ENCODE results near the gene TOPBP1. TPM values are rescaled to one million over a fixed set of nuclear protein-coding genes. Genes with fewer than 3 reads are reported as not detected.

TOPBP1 gene
- total and polyA plus RNA-seq, 2 of the 4 experiments (the other 2 are of a cell fraction) = 19.5 to 50.5 TPM

- Histone ChIP-seq H2AK9ac (replicated peaks; ENCODE audit: low read depth, low read length, poor library complexity) (peak overlapping the region; percentile 7), H3K4me2 (ENCODE audit: low read depth, low read length) (no peak overlapping the region), H4K91ac (ENCODE audit: insufficient read depth, low read depth, low read length) (peak overlapping the region; percentile 64), H2BK15ac (ENCODE audit: low read depth, low read length) (peak overlapping the region; percentile 78; the same call in 2 of the 3 replicates), H3K23ac (ENCODE audit: low read depth, low read length) (peak overlapping the region; percentile 14; the same call in 1 of the 2 replicates), H3K18ac (ENCODE audit: low read depth, low read length) (peak overlapping the region; percentile 64; the same call in 1 of the 2 replicates), H3K27ac (ENCODE audit: insufficient read depth, low read length) (no peak overlapping the region; the same call in 1 of the 2 replicates), H3K27me3 (ENCODE audit: control insufficient read depth, insufficient read depth, low read length) (no peaks in the 10 kb centered on the region), H3K9me3 (ENCODE audit: control insufficient read depth, insufficient read depth, low read length) (no peaks in the 10 kb centered on the region), H3K36me3 (ENCODE audit: control insufficient read depth, insufficient read depth, low read length) (peaks cover 2% of the 10 kb centered on the region; the same call in 1 of the 2 replicates), H2BK20ac (ENCODE audit: low read depth, low read length) (peak overlapping the region; percentile 16), H4K8ac (ENCODE audit: low read depth in 2 of 2, low read length in 2 of 2) (peak overlapping the region in 1 of 2 experiments; percentile 80; a peak in 1 of 4 replicates), H4K20me1 (ENCODE audit: insufficient read depth, low read length) (peaks cover 16% of the 10 kb centered on the region), H3K4ac (ENCODE audit: low read depth, low read length) (peak overlapping the region; percentile 71), H3K4me1 (ENCODE audit: control insufficient read depth, insufficient read depth, low read length) (peaks cover 17% of the 10 kb centered on the region), H3K79me1 (ENCODE audit: low read depth in 1 of 2, low read length in 2 of 2) (peaks cover 0 to 13% of the 10 kb centered on the region in 2 experiments; a peak in 3 of 4 replicates), H2BK5ac (ENCODE audit: low read depth, low read length, poor library complexity, severe bottlenecking) (peak overlapping the region; percentile 84), H4K5ac (ENCODE audit: low read depth, low read length) (peak overlapping the region; percentile 18; the same call in 1 of the 2 replicates), H2AK5ac (ENCODE audit: low read depth, low read length) (peak overlapping the region; percentile 68; the same call in 1 of the 2 replicates), H3K4me3 (ENCODE audit: insufficient read depth, low read depth, low read length) (no peak overlapping the region), H3K9me1 (ENCODE audit: insufficient read depth, low read length) (peaks cover 8% of the 10 kb centered on the region), H2BK120ac (ENCODE audit: low read depth, low read length) (peak overlapping the region; percentile 71), H3K9ac (ENCODE audit: low read depth, low read length) (no peak overlapping the region), H3K14ac (replicated peaks; ENCODE audit: low read depth, low read length) (peak overlapping the region; percentile 12), H2AFZ (replicated peaks; ENCODE audit: low read length, poor library complexity) (no peak overlapping the region), H3K56ac (ENCODE audit: extremely low read depth, insufficient read depth, low read length) (peak overlapping the region; percentile 8; the same call in 1 of the 2 replicates)
- dilution Hi-C loops (cut with HindIII; ENCODE audit: low sequenced_read_pairs, unreplicated experiment) = no loop called here
- ChIA-PET CTCF (interaction anchor here (0.6 to 1.1 kb wide), 2 partner anchors 8 to 33 kb away, joined by 3 to 4 read pairs; no protein-coding TSS in a partner anchor), POLR2A (ENCODE audit: unreplicated experiment) (no interaction called here)
- 67% methylated on average over 1 of the region's 2 CpGs; no CpG with 5 or more reads in 1 of the 2 experiments for WGBS, 2 experiments (ENCODE audit: extremely low coverage in 2 of 2, insufficient read length in 1 of 2)
- in situ Hi-C loops (cut with MboI; ENCODE audit: low sequenced_read_pairs) = no loop called here
- intact Hi-C loops (cut with micrococcal nuclease) = loop anchor here (5.0 to 10.0 kb wide), 2 partner anchors 234 to 529 kb away; partner anchors contain the start of gene SRPRB
- ATAC-seq (ENCODE audit: low read depth) (no peak), DNase-seq (peak; percentile 34)
- BruUV-seq (replicated peaks) = no TSS peak
- TF ChIP-seq MAFK (IDR thresholded peaks at IDR 0.05; ENCODE audit: low read depth, low read length) (no peak), ELK1 (IDR thresholded peaks at IDR 0.05; ENCODE audit: borderline replicate concordance, low read depth, low read length) (no peak), POLR2A (IDR thresholded peaks at IDR 0.05; ENCODE audit: low read depth, low read length) (no peak), CTCF (conservative IDR thresholded peaks at IDR 0.05; ENCODE audit: low read depth, low read length) (no peak), USF2 (IDR thresholded peaks at IDR 0.05; ENCODE audit: low read depth, low read length) (no peak), SMC3 (IDR thresholded peaks at IDR 0.05; ENCODE audit: low read depth, low read length) (no peak), RCOR1 (IDR thresholded peaks at IDR 0.05; ENCODE audit: insufficient replicate concordance, low read length) (no peak), RAD21 (IDR thresholded peaks at IDR 0.05; ENCODE audit: low read length) (no peak), MXI1 (IDR thresholded peaks at IDR 0.05; ENCODE audit: borderline replicate concordance, low read depth, low read length) (no peak), NFE2L2 (IDR thresholded peaks at IDR 0.05; ENCODE audit: low read depth, low read length) (no peak), RFX5 (IDR thresholded peaks at IDR 0.05; ENCODE audit: low read depth, low read length) (no peak), FOS (IDR thresholded peaks at IDR 0.05; ENCODE audit: low read depth, low read length) (no peak)
Observed at GRCh38 chr3:133570937-133571320, 90.8 kb downstream of the TOPBP1 start.
